ENCODE measurements around the gene BCL2.

Gene BCL2

GRCh38 chr18:63107171-63107845 lies 212.3 kb downstream of the BCL2 start:
- no peak for DNase-seq (ENCODE audit: low read depth)

GRCh38 chr18:63106727-63107126 lies 212.8 kb downstream of the BCL2 start:
- no peak for DNase-seq (ENCODE audit: low read depth)

GRCh38 chr18:63105636-63106316 lies 213.8 kb downstream of the BCL2 start:
- DNase-seq (ENCODE audit: low read depth), result no peak

GRCh38 chr18:63104868-63105267 lies 214.7 kb downstream of the BCL2 start:
- no peak for DNase-seq (ENCODE audit: low read depth)

GRCh38 chr18:63102941-63103744 lies 216.4 kb downstream of the BCL2 start:
- DNase-seq (ENCODE audit: low read depth), result no peak

GRCh38 chr18:63100630-63101055 lies 218.9 kb downstream of the BCL2 start:
- no peak for DNase-seq (ENCODE audit: low read depth)

GRCh38 chr18:63099848-63100629 lies 219.5 kb downstream of the BCL2 start:
- no peak for DNase-seq (ENCODE audit: low read depth)

- DNase-seq (ENCODE audit: low read depth), result no peak
These were observed 220.3 kb downstream of the BCL2 start for GRCh38 chr18:63099091-63099840.

GRCh38 chr18:63098018-63098981 lies 221.3 kb downstream of the BCL2 start:
- peak; percentile 19 for DNase-seq (ENCODE audit: low read depth)

- no peak for DNase-seq (ENCODE audit: low read depth)
These were observed 222.4 kb downstream of the BCL2 start for GRCh38 chr18:63097178-63097577.

- no peak for DNase-seq (ENCODE audit: low read depth)
These were observed 223.2 kb downstream of the BCL2 start for GRCh38 chr18:63096327-63096874.

GRCh38 chr18:63095768-63096167 lies 223.8 kb downstream of the BCL2 start:
- no peak for DNase-seq (ENCODE audit: low read depth)

GRCh38 chr18:63091671-63092364 lies 227.8 kb downstream of the BCL2 start:
- no peak for DNase-seq (ENCODE audit: low read depth)

- DNase-seq (ENCODE audit: low read depth), result no peak
These were observed 229.2 kb downstream of the BCL2 start for GRCh38 chr18:63090334-63090733.

GRCh38 chr18:63089041-63089440 lies 230.5 kb downstream of the BCL2 start:
- no peak for DNase-seq (ENCODE audit: low read depth)

- DNase-seq (ENCODE audit: low read depth), result no peak
These were observed 231.3 kb downstream of the BCL2 start for GRCh38 chr18:63088262-63088661.

- DNase-seq (ENCODE audit: low read depth), result no peak
These were observed 231.9 kb downstream of the BCL2 start for GRCh38 chr18:63087421-63088230.

GRCh38 chr18:63085611-63086010 lies 234.0 kb downstream of the BCL2 start:
- DNase-seq (ENCODE audit: low read depth), result no peak

Data from activated T-helper 1 cell treated with Interleukin-2 at 50 U/mL for 16 hours (primary cell).